ENCODE measurements around the gene SDR42E1.
"Not testable (repeated sequence)": the region's sequence is repeated elsewhere in the genome, so short reads cannot be mapped to it uniquely, and the experiment has no call there.

SDR42E1 gene

DNA sequence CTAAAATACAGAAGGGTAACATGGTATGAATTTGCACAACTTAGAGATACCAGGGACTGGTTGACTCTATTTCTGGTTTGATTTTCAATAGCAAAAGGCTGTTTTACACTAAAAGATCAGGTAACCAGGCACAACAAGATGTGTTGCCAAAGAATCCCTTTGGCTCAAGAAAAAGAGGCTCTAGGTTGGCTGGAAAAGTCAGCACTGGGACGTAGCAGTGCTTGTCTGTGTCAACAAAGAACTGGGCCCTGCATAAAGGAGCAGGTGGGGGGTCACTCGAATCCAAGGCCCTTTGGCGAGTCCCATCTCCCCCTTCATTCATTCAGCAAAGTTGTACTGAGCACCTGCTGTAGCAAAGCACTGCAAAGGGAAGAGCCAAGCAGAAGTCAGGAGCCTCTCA lies 18.4 kb downstream of the SDR42E1 start:
- in situ Hi-C loops (cut with HindIII; ENCODE audit: low sequenced_read_pairs), result no loop called here
- DNase-seq (ENCODE audit: low read depth), result no peak
- no peak overlapping the region for H3K4me3 ChIP-seq (ENCODE audit: low read depth, low read length)
- TF ChIP-seq, protein P1, sequence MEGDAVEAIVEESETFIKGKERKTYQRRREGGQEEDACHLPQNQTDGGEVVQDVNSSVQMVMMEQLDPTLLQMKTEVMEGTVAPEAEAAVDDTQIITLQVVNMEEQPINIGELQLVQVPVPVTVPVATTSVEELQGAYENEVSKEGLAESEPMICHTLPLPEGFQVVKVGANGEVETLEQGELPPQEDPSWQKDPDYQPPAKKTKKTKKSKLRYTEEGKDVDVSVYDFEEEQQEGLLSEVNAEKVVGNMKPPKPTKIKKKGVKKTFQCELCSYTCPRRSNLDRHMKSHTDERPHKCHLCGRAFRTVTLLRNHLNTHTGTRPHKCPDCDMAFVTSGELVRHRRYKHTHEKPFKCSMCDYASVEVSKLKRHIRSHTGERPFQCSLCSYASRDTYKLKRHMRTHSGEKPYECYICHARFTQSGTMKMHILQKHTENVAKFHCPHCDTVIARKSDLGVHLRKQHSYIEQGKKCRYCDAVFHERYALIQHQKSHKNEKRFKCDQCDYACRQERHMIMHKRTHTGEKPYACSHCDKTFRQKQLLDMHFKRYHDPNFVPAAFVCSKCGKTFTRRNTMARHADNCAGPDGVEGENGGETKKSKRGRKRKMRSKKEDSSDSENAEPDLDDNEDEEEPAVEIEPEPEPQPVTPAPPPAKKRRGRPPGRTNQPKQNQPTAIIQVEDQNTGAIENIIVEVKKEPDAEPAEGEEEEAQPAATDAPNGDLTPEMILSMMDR (IDR thresholded peaks at IDR 0.05; ENCODE audit: low read depth, low read length, missing control alignments), result no peak

DNA sequence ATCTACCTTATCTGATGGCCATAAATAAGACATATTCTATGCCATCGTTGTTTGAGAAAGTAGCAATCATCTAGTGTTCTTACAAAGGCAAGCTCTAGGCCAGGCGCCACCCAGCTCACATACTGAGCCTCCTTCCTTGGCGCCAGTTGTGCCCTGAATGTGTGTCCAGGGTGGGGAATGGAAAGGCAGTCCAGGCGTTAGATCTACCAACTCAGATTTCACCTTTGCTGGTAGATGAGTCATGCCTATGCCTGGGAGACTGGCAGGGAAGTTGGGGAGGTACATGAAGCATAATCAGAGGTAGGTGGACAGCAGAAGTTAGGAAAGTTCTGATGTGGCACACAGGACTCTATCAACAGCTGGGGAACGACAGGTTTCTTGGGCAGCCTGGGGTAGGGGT lies 23.6 kb downstream of the SDR42E1 start:
- no peak overlapping the region for H3K4me3 ChIP-seq (ENCODE audit: low read depth, low read length)
- TF ChIP-seq, protein P1 (IDR thresholded peaks at IDR 0.05; ENCODE audit: low read depth, low read length, missing control alignments), result no peak
- DNase-seq (ENCODE audit: low read depth), result no peak
- in situ Hi-C loops (cut with HindIII; ENCODE audit: low sequenced_read_pairs), result no loop called here

DNA sequence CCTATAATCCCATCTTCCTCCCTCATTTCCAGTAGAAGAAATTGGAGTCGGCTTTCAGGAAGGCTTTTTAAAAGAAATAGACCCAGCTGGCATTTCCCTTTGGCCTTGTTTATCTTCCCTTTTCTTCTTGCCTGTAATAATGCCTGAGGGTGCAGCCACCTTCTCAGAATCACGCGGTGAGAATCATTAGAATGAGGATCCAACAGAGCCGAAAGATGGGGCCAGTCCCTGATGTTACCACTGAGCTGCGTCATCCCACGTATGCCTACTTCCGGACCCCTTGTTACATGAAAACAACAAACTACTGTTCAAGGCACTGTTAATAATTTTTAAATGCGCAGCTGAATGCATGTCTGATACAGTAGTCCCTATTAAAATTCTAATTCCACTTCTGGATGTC lies 24.1 kb downstream of the SDR42E1 start:
- in situ Hi-C loops (cut with HindIII; ENCODE audit: low sequenced_read_pairs), result no loop called here
- TF ChIP-seq, protein P1 (IDR thresholded peaks at IDR 0.05; ENCODE audit: low read depth, low read length, missing control alignments), result no peak
- DNase-seq (ENCODE audit: low read depth), result no peak
- H3K4me3 ChIP-seq (ENCODE audit: low read depth, low read length), result no peak overlapping the region

DNA sequence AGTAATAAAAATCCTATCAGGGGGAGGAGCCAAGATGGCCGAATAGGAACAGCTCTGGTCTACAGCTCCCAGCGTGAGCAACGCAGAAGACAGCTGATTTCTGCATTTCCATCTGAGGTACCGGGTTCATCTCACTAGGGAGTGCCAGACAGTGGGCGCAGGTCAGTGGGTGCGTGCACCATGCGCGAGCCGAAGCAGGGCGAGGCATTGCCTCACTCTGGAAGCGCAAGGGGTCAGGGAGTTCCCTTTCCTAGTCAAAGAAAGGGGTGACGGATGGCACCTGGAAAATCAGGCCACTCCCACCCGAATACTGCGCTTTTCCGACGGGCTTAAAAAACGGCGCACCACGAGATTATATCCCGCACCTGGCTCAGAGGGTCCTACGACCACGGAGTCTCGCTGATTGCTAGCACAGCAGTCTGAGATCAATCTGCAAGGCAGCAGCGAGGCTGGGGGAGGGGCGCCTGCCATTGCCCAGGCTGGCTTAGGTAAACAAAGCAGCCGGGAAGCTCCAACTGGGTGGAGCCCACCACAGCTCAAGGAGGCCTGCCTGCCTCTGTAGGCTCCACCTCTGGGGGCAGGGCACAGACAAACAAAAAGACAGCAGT lies 33.8 kb downstream of the SDR42E1 start:
- DNase-seq (ENCODE audit: low read depth); H3K4me3 ChIP-seq (ENCODE audit: low read depth, low read length); in situ Hi-C loops (cut with HindIII; ENCODE audit: low sequenced_read_pairs): not testable (repeated sequence)

DNA sequence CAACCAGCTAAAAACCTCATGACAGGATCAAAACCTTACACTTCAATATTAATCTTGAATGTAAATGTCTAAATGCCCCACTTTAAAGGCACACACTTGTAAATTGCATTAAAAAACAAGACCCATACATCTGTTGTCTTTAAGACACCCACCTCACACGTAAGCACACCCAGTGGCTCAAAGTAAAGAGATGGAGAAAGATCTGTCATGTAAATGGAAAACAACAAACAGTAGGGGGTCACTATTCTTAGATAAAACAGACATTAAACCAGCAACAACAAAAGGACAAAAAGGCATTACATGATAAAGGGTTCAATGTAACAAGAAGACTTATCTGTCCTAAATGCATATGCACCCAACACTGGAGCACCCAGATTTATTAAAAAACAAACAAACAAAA lies 35.6 kb downstream of the SDR42E1 start:
- in situ Hi-C loops (cut with HindIII; ENCODE audit: low sequenced_read_pairs), result no loop called here
- TF ChIP-seq, protein P1 (IDR thresholded peaks at IDR 0.05; ENCODE audit: low read depth, low read length, missing control alignments), result no peak
- DNase-seq (ENCODE audit: low read depth), result no peak
- no peak overlapping the region for H3K4me3 ChIP-seq (ENCODE audit: low read depth, low read length)

DNA sequence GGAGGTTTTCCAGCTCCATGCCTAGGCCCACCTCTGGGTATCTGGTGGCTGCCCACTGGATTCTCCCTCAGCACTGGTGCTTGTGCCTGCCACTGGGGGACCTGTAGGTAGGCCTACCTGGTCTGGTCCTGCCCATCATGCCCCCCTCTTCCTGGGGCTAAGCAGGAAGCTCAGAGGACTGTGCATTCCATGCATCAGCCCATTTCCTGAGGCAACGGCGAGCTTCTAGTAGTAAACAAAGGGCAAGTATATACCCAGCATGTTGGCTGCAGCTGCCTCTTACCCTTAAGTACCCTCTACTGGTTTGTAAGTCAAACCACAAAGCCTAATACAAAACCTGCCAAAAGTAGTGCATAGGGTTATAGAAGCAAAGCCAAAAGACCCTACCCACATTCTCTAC lies 37.5 kb downstream of the SDR42E1 start:
- in situ Hi-C loops (cut with HindIII; ENCODE audit: low sequenced_read_pairs), result no loop called here
- H3K4me3 ChIP-seq (ENCODE audit: low read depth, low read length), result no peak overlapping the region
- DNase-seq (ENCODE audit: low read depth), result no peak

DNA sequence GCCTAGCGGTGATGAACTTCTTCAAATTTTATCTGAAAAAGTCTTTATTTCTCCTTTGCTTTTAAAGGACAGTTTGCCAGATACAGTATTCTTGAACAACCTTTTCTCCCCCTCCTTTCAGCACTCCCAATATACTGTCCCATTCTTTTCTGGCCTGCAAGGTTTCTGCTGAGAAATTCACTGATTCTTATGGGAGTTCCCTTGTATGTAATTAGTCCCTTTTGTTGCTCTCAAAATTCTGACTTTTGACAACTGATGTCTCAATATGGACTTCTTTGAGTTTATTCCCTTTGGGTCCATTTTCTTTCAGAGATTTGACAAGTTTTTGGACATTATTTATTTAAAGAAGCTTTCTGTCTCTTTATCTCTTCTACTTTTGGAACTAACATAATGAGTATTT lies 39.4 kb downstream of the SDR42E1 start:
- H3K4me3 ChIP-seq (ENCODE audit: low read depth, low read length), result no peak overlapping the region
- in situ Hi-C loops (cut with HindIII; ENCODE audit: low sequenced_read_pairs), result no loop called here
- TF ChIP-seq, protein P1 (IDR thresholded peaks at IDR 0.05; ENCODE audit: low read depth, low read length, missing control alignments), result no peak
- DNase-seq (ENCODE audit: low read depth), result no peak

More for the DNA sequence above, 37.5 kb downstream of the SDR42E1 start:
- TF ChIP-seq, protein P1 (IDR thresholded peaks at IDR 0.05; ENCODE audit: low read depth, low read length, missing control alignments), result no peak

Measured in astrocyte of the cerebellum (primary cell).